ENCODE results near the gene SCN8A. TPM values are rescaled to one million over a fixed set of nuclear protein-coding genes. Genes with fewer than 3 reads are reported as not detected.

SCN8A gene
- total and polyA plus RNA-seq, 7 donors, result under 0.01 to 2.1 (median 0.71) TPM

GRCh38 chr12:51846911-51847642 is 256.0 kb downstream of the SCN8A start:
- no peak for TF ChIP-seq CTCF (IDR thresholded peaks at IDR 0.05)
- TF ChIP-seq EP300 (IDR thresholded peaks at IDR 0.05), result no peak
- no peak for TF ChIP-seq POLR2A (IDR thresholded peaks at IDR 0.05)
- TF ChIP-seq POLR2AphosphoS5 (IDR thresholded peaks at IDR 0.05), result peak in 2 of 4 donors; percentile 27 to 32
- H3K27me3 ChIP-seq, result peaks cover 39 to 66% (median 65%) of the 10 kb centered on the region in 3 donors
- intact Hi-C loops (cut with DNase I), result no loop called here
- 1 to 2% methylated on average over 59 of the region's 59 CpGs for WGBS, 2 donors
- no peak for DNase-seq
- H3K4me3 ChIP-seq, result peak overlapping the region; percentile 34 to 57 (median 42)
- no peaks in the 10 kb centered on the region for H3K9me3 ChIP-seq
- no peaks in the 10 kb centered on the region for H3K36me3 ChIP-seq
- H3K27ac ChIP-seq, result peak overlapping the region in 3 of 4 donors; percentile 10 to 67 (median 57)
- peaks cover 3 to 32% (median 27%) of the 10 kb centered on the region in 4 donors for H3K4me1 ChIP-seq

- TF ChIP-seq CTCF (IDR thresholded peaks at IDR 0.05) (no peak), POLR2AphosphoS5 (IDR thresholded peaks at IDR 0.05) (no peak), POLR2A (IDR thresholded peaks at IDR 0.05) (no peak), EP300 (IDR thresholded peaks at IDR 0.05) (no peak)
- Histone ChIP-seq H3K9me3 (no peaks in the 10 kb centered on the region), H3K4me1 (peaks cover 3 to 32% (median 27%) of the 10 kb centered on the region in 4 donors), H3K4me3 (peak overlapping the region; percentile 34 to 57 (median 42)), H3K27ac (peak overlapping the region; percentile 39 to 67 (median 50)), H3K27me3 (peaks cover 39 to 59% (median 58%) of the 10 kb centered on the region in 3 donors), H3K36me3 (no peaks in the 10 kb centered on the region)
- intact Hi-C loops (cut with DNase I), result no loop called here
- DNase-seq, result no peak
- WGBS, 2 donors, result 1 to 2% methylated on average over 40 of the region's 40 CpGs
Observed at GRCh38 chr12:51847643-51848325, 256.8 kb downstream of the SCN8A start.

GRCh38 chr12:51848326-51848727 is 257.3 kb downstream of the SCN8A start, which contains the start of gene FIGNL2:
FIGNL2 (minus strand) TSS chr12:51848718; CDS start chr12:51822413, 26,305 bp downstream.
- peaks cover 39 to 56% (median 54%) of the 10 kb centered on the region in 3 donors for H3K27me3 ChIP-seq
- H3K4me1 ChIP-seq, result peaks cover 3 to 32% (median 27%) of the 10 kb centered on the region in 4 donors
- 3 to 4% methylated on average over 51 of the region's 51 CpGs for WGBS, 2 donors
- H3K9me3 ChIP-seq, result no peaks in the 10 kb centered on the region
- no peaks in the 10 kb centered on the region for H3K36me3 ChIP-seq
- H3K4me3 ChIP-seq, result peak within 1 kb of the TSS; percentile 34 to 57 (median 42)
- H3K27ac ChIP-seq, result peak within 1 kb of the TSS; percentile 39 to 67 (median 50)
- intact Hi-C loops (cut with DNase I), result no loop called here
- no peak for DNase-seq
- TF ChIP-seq POLR2A (IDR thresholded peaks at IDR 0.05) (no peak), EP300 (IDR thresholded peaks at IDR 0.05) (no peak), CTCF (IDR thresholded peaks at IDR 0.05) (no peak), POLR2AphosphoS5 (IDR thresholded peaks at IDR 0.05) (no peak)

- no peaks in the 10 kb centered on the region for H3K9me3 ChIP-seq
- no peak for DNase-seq
- peak overlapping the region; percentile 28 to 67 (median 48) for H3K27ac ChIP-seq
- TF ChIP-seq POLR2AphosphoS5 (IDR thresholded peaks at IDR 0.05) (no peak), POLR2A (IDR thresholded peaks at IDR 0.05) (no peak), EP300 (IDR thresholded peaks at IDR 0.05) (no peak), CTCF (IDR thresholded peaks at IDR 0.05) (no peak)
- H3K4me1 ChIP-seq, result peaks cover 3 to 32% (median 27%) of the 10 kb centered on the region in 4 donors
- peak overlapping the region in 3 of 4 donors; percentile 36 to 57 (median 49) for H3K4me3 ChIP-seq
- no peaks in the 10 kb centered on the region for H3K36me3 ChIP-seq
- WGBS, 2 donors, result 30 to 59% methylated on average over 56 to 57 of the region's 57 CpGs
- intact Hi-C loops (cut with DNase I), result no loop called here
- peaks cover 39 to 48% (median 46%) of the 10 kb centered on the region in 3 donors for H3K27me3 ChIP-seq
Observed at GRCh38 chr12:51848841-51849735, 258.1 kb downstream of the SCN8A start.
